ENCODE measurements around the gene DND1.
"Not testable (repeated sequence)": the region's sequence is repeated elsewhere in the genome, so short reads cannot be mapped to it uniquely, and the experiment has no call there.

The DND1 gene

DNA sequence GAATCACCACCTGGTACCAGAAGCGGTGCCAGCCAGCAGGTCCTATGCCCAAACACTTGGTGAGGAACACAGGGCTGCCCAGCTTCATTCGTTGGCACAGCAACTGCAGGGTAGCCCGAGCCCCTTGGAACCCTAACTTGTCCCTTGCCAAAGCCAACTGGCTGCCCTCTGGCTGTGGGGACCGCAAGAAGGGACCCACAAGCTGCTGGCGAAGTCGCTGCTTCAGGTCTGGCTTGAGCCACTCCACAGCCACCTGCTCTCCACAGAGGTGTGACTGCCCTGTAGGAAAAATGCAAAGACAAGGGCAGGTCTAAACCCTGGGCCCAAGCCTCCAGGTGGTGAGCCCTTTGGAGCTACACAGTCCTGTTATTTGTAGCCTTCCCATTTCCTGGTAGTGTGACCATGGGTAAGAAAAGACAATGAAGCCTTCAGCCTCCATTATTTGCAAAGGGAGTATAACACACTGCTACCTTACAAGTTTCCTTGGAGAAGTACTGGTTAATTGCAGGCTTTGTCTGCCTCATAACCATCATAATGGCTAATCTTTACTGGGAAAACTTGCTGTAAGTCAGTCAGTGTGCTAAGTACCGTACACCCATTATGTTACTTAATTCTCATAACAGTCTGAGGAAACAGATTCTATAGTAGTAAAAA lies 1.8 kb downstream of the DND1 start:
- no peak overlapping the region for H3K4me3 ChIP-seq (ENCODE audit: control insufficient read depth, low read depth, low read length)
- no peak for DNase-seq (ENCODE audit: low read depth)
- TF ChIP-seq, protein P1, sequence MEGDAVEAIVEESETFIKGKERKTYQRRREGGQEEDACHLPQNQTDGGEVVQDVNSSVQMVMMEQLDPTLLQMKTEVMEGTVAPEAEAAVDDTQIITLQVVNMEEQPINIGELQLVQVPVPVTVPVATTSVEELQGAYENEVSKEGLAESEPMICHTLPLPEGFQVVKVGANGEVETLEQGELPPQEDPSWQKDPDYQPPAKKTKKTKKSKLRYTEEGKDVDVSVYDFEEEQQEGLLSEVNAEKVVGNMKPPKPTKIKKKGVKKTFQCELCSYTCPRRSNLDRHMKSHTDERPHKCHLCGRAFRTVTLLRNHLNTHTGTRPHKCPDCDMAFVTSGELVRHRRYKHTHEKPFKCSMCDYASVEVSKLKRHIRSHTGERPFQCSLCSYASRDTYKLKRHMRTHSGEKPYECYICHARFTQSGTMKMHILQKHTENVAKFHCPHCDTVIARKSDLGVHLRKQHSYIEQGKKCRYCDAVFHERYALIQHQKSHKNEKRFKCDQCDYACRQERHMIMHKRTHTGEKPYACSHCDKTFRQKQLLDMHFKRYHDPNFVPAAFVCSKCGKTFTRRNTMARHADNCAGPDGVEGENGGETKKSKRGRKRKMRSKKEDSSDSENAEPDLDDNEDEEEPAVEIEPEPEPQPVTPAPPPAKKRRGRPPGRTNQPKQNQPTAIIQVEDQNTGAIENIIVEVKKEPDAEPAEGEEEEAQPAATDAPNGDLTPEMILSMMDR (conservative IDR thresholded peaks at IDR 0.05; ENCODE audit: control insufficient read depth, insufficient read depth, low read depth, low read length), result no peak

DNA sequence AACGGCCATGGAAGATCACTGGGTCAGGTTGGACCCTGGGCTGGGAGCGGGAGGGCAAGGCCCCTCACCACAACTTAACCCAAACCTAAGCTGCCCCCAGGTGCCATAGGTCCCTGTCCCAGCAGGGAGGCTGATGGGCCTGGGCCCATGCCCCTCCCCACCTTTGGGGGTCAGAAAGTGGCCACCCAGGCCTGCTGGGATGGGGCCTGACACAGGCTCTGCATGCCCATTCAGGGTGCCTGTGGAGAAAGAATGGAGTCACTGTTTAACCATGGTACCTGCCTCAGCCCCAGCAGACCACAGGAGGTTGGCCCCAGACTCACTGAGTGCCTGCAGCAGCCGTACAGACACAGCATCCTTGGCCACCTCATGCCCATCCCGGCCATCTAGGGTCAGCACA lies 2.3 kb downstream of the DND1 start:
- not testable (repeated sequence) for DNase-seq (ENCODE audit: low read depth); H3K4me3 ChIP-seq (ENCODE audit: control insufficient read depth, low read depth, low read length)

DNA sequence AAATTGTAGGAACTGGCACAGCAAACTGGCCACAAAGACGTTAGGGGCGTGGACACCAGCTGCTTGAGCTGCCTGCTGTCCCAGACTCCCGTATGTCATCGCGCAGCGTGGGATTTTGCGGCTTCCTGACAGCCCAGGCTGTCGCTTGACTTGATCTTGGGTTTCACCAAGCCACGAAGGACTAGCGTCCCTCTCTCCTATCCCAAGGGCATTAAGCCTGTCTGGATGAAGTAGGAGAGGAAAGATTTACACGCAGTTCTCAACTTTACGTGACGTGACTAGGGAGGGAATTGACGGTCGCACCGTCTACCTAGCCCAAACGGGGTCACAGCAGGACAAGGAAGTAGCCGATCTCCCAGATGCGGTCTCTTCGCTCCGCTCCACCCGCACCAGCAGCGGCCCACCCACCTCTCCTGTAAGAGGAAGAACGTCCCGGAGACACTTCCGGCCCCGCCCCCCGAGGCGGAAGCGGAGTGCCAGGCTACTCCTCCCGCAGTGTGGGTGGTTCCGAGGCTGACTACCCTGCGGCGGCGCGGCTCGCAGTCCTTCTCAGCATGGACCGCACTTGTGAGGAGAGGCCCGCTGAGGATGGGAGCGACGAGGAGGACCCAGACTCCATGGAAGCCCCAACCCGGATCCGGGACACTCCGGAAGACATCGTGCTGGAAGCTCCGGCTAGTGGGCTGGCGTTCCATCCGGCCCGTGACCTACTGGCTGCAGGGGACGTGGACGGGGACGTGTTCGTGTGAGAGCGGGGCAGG lies 8.8 kb downstream of the DND1 start, which contains the start of gene WDR55:
WDR55 (plus strand) TSS at position 546 of the 761 bp plus-strand sequence; CDS start at position 555, 9 bp downstream.
- peak; percentile 87 for DNase-seq (ENCODE audit: low read depth)
- TF ChIP-seq, protein P1 (conservative IDR thresholded peaks at IDR 0.05; ENCODE audit: control insufficient read depth, insufficient read depth, low read depth, low read length), result no peak
- peak within 1 kb of the TSS; percentile 98 for H3K4me3 ChIP-seq (ENCODE audit: control insufficient read depth, low read depth, low read length)

- TF ChIP-seq, protein P1 (conservative IDR thresholded peaks at IDR 0.05; ENCODE audit: control insufficient read depth, insufficient read depth, low read depth, low read length), result no peak
- DNase-seq (ENCODE audit: low read depth), result no peak
Measured at GRCh38 chr5:140664030-140664358, 9.4 kb downstream of the DND1 start.

DNA sequence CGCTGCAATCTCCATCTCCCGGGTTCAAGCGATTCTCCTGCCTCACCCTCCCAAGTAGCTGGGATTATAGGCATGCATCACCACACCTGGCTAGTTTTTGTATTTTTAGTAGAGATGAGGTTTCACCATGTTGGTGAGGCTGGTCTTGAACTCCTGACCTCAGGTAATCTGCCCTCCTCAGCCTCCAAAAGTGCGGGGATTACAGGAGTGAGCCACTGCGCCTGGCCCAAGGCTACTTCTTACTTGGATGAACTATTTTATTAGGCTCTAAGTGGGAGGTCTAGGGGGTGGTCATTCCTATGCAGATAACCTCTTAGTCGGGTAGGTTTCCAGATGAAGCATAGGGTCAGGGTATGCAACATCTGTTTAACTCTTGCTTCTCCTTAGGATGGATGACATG lies 13.0 kb downstream of the DND1 start:
- not testable (repeated sequence) for H3K4me3 ChIP-seq (ENCODE audit: control insufficient read depth, low read depth, low read length); DNase-seq (ENCODE audit: low read depth)

More at GRCh38 chr5:140664030-140664358, 9.4 kb downstream of the DND1 start:
- peak overlapping the region; percentile 98 for H3K4me3 ChIP-seq (ENCODE audit: control insufficient read depth, low read depth, low read length)

- H3K4me3 ChIP-seq (ENCODE audit: control insufficient read depth, low read depth, low read length), result no peak overlapping the region
- DNase-seq (ENCODE audit: low read depth), result no peak
- TF ChIP-seq, protein P1 (conservative IDR thresholded peaks at IDR 0.05; ENCODE audit: control insufficient read depth, insufficient read depth, low read depth, low read length), result no peak
Measured at GRCh38 chr5:140658870-140659269, 14.5 kb downstream of the DND1 start.

DNA sequence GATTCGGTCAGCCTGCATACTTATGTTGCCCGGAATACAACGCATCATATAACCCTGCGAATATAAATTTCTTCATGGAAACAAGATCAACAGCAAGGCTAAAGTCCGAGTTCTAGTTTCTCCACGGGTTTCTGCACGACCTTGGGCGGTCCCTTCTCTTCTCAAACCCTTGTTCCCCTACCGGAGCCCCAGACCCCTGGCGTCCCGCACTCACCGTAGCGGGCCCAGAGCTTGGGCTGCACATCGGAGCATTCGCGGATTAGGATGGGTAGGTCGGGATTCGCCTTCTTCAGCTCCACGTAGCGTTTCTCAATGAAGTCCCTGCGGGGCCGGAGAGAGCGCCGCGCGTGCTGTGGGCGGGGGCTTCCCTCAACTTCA lies 26.3 kb downstream of the DND1 start:
- no peak for DNase-seq (ENCODE audit: low read depth)
- TF ChIP-seq, protein P1 (conservative IDR thresholded peaks at IDR 0.05; ENCODE audit: control insufficient read depth, insufficient read depth, low read depth, low read length), result no peak
- peak overlapping the region; percentile 95 for H3K4me3 ChIP-seq (ENCODE audit: control insufficient read depth, low read depth, low read length)

Measured in fibroblast of mammary gland (primary cell).